DOHH2 (cell line): ENCODE measurements around the gene CD36.

Experiments used
- EZH2phosphoT487 ChIP-seq: fragments of 200-600 bp; sonication (generic); IDR thresholded peaks from 2 replicates; pipeline ENCODE4 v1.6.1; 2017; ENCODE audit warnings: borderline replicate concordance, mild to moderate bottlenecking, antibody characterized with exemption, low read length, moderate library complexity, mixed read lengths
- TF ChIP-seq, protein P1 (sequence below): fragments of 200-600 bp; sonication (generic); IDR thresholded peaks from one replicate; pipeline ENCODE4 v1.5.1; 2014; ENCODE audit warnings: antibody characterized with exemption, mild to moderate bottlenecking, low read depth, low read length; ENCODE audit not compliant: poor library complexity, severe bottlenecking

DNA sequence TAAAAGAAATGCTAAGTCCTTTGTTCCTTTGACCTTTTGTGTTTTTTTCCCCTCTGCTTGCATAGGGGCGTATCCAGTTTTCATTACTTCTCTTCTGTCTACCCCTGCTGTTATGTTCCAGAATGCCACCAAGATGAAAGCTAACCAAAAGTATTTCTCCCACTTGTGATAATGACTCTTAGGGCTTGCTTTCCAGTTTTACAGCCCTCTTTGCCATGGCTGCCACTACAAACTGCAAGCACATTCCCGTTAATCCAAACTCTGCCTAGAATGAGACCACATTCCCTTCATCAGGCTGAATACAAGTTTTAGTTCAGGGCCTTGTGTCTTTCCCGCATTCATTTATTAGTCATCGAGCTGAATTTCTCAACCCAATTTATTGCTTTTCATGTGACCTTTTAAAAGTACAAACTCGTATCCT is 23.6 kb upstream of the CD36 start:
- TF ChIP-seq, protein P1, sequence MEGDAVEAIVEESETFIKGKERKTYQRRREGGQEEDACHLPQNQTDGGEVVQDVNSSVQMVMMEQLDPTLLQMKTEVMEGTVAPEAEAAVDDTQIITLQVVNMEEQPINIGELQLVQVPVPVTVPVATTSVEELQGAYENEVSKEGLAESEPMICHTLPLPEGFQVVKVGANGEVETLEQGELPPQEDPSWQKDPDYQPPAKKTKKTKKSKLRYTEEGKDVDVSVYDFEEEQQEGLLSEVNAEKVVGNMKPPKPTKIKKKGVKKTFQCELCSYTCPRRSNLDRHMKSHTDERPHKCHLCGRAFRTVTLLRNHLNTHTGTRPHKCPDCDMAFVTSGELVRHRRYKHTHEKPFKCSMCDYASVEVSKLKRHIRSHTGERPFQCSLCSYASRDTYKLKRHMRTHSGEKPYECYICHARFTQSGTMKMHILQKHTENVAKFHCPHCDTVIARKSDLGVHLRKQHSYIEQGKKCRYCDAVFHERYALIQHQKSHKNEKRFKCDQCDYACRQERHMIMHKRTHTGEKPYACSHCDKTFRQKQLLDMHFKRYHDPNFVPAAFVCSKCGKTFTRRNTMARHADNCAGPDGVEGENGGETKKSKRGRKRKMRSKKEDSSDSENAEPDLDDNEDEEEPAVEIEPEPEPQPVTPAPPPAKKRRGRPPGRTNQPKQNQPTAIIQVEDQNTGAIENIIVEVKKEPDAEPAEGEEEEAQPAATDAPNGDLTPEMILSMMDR, result no peak
- no peak for TF ChIP-seq EZH2phosphoT487
